OCI-LY7 (cell line): Measurements from ENCODE around the gene LGI2.

Experiments
- CTCF ChIP-seq: fragments of 200-600 bp; sonication (generic); conservative IDR thresholded peaks from 2 replicates; pipeline ENCODE4 v1.5.1; 2014; ENCODE audit warnings: mild to moderate bottlenecking, antibody characterized with exemption, low read length, moderate library complexity, mixed read lengths
- EZH2phosphoT487 ChIP-seq: fragments of 200-600 bp; sonication (generic); IDR thresholded peaks from 2 replicates; pipeline ENCODE4 v1.6.1; 2018; ENCODE audit warnings: low read depth, borderline replicate concordance, mild to moderate bottlenecking, mixed run types, antibody characterized with exemption, low read length, moderate library complexity, mixed read lengths

DNA sequence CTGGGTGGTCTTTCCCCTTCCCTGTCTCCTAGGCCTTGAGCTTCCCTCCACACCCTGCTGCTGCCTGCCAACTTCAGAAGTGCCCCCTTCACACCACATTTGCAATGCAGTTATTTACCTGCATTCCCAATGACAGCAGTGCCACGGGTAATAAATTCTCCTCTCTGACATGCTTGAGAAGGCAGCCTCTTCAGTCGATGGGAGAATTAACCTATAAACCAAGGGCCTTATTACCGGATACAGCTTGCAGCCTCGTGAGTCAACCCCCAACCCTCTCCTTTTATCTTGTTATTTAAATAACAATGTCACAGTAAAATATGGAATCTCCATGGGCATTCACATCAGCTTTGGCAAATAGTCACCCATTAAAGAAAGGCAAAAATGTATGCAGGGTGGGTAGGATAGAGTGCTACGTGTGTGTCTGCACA is 34.7 kb upstream of the LGI2 start:
- TF ChIP-seq CTCF (no peak), EZH2phosphoT487 (no peak)
